HL-60 (cell line): Measurements from ENCODE around the gene AGPAT1.
A peak's percentile ranks its signal among the peaks of the same experiment; 100 is the strongest.

Experiments used
- DNase-seq, 2 experiments: peaks; one replicate each; pipeline ENCODE4 v3.0.0-alpha.2; 2010 to 2020; ENCODE audit warnings: low read depth in 1 of 2, low spot score in 1 of 2
- H3K27ac ChIP-seq: fragments of 250-450 bp; sonication (Bioruptor Pico); replicated peaks from 2 replicates; pipeline ENCODE4 v1.5.1; 2020; ENCODE audit warnings: mild to moderate bottlenecking, moderate library complexity
- H3K27me3 ChIP-seq: fragments of 250-450 bp; sonication (Bioruptor Pico); 2 replicates; pipeline ENCODE4 v1.5.1; 2021; ENCODE audit warnings: mild to moderate bottlenecking, moderate library complexity; ENCODE audit not compliant: insufficient read depth, poor library complexity, severe bottlenecking
- H3K4me3 ChIP-seq: replicated peaks from 2 replicates; pipeline ENCODE4 v1.5.1; 2011; ENCODE audit warnings: mild to moderate bottlenecking, control low read depth, low read length; ENCODE audit not compliant: insufficient read depth
- GABPA ChIP-seq: IDR thresholded peaks from 2 replicates; pipeline ENCODE4 v1.6.1; 2012; ENCODE audit warnings: low read depth
- POLR2AphosphoS5 ChIP-seq: IDR thresholded peaks from 2 replicates; pipeline ENCODE4 v1.6.1; 2012; ENCODE audit warnings: low read depth
- SPI1 ChIP-seq: IDR thresholded peaks from 2 replicates; pipeline ENCODE4 v1.6.1; 2012; ENCODE audit warnings: low read depth, mild to moderate bottlenecking, borderline replicate concordance
- TF ChIP-seq, protein P1 (sequence below): IDR thresholded peaks from one replicate; pipeline ENCODE4 v1.5.1; 2011; ENCODE audit warnings: low read length, control low read depth, inconsistent platforms; ENCODE audit not compliant: insufficient read depth
- TF ChIP-seq, protein P2 (sequence below): IDR thresholded peaks from 2 replicates; pipeline ENCODE4 v1.6.1; 2012; ENCODE audit warnings: low read depth; ENCODE audit not compliant: insufficient replicate concordance

The AGPAT1 gene

DNA sequence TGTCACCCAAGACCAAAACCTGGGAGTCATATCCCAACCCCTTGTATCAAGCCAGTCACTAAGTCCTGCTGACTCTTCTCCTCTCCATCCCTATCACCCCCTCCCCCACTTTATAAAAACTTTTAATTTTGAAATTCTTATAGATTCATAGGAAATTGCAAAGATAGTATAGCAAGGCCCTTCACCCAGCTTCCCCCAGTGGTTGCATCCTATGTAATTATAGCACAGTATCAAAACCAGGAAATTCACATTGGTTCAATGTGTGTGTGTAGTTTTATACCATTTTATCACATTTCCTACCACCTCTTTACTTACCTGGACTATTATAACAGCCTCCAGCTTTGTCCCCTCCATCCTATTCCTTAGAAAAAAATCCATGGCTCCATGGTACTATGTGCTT, 17.8 kb downstream of the AGPAT1 start:
- H3K27ac ChIP-seq, result no peak overlapping the region
- no peak overlapping the region for H3K4me3 ChIP-seq
- H3K27me3 ChIP-seq, result peaks cover 14% of the 10 kb centered on the region
- no peak for TF ChIP-seq GABPA
- TF ChIP-seq, protein P1, sequence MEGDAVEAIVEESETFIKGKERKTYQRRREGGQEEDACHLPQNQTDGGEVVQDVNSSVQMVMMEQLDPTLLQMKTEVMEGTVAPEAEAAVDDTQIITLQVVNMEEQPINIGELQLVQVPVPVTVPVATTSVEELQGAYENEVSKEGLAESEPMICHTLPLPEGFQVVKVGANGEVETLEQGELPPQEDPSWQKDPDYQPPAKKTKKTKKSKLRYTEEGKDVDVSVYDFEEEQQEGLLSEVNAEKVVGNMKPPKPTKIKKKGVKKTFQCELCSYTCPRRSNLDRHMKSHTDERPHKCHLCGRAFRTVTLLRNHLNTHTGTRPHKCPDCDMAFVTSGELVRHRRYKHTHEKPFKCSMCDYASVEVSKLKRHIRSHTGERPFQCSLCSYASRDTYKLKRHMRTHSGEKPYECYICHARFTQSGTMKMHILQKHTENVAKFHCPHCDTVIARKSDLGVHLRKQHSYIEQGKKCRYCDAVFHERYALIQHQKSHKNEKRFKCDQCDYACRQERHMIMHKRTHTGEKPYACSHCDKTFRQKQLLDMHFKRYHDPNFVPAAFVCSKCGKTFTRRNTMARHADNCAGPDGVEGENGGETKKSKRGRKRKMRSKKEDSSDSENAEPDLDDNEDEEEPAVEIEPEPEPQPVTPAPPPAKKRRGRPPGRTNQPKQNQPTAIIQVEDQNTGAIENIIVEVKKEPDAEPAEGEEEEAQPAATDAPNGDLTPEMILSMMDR, result no peak
- TF ChIP-seq, protein P2, sequence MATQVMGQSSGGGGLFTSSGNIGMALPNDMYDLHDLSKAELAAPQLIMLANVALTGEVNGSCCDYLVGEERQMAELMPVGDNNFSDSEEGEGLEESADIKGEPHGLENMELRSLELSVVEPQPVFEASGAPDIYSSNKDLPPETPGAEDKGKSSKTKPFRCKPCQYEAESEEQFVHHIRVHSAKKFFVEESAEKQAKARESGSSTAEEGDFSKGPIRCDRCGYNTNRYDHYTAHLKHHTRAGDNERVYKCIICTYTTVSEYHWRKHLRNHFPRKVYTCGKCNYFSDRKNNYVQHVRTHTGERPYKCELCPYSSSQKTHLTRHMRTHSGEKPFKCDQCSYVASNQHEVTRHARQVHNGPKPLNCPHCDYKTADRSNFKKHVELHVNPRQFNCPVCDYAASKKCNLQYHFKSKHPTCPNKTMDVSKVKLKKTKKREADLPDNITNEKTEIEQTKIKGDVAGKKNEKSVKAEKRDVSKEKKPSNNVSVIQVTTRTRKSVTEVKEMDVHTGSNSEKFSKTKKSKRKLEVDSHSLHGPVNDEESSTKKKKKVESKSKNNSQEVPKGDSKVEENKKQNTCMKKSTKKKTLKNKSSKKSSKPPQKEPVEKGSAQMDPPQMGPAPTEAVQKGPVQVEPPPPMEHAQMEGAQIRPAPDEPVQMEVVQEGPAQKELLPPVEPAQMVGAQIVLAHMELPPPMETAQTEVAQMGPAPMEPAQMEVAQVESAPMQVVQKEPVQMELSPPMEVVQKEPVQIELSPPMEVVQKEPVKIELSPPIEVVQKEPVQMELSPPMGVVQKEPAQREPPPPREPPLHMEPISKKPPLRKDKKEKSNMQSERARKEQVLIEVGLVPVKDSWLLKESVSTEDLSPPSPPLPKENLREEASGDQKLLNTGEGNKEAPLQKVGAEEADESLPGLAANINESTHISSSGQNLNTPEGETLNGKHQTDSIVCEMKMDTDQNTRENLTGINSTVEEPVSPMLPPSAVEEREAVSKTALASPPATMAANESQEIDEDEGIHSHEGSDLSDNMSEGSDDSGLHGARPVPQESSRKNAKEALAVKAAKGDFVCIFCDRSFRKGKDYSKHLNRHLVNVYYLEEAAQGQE, result no peak
- TF ChIP-seq SPI1, result no peak
- TF ChIP-seq POLR2AphosphoS5, result no peak
- DNase-seq, result no peak

DNA sequence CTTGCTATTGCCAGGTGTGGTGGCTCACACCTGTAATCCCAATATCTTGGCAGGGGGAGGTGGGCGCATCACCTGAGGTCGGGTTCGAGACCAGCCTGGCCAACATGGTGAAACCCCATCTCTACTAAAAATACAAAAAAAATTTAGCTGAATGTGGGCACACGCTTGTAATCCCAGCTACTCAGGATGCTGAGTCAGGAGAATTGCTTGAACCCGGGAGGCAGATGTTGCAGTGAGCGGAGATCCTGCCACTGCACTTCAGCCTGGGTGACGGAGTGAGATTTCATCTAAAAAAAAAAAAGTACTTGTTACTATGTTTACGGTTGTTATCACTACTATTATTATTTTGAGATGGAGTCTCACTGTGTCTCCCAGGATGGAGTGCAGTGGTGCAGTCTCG, 19.0 kb downstream of the AGPAT1 start:
- TF ChIP-seq POLR2AphosphoS5 (no peak), SPI1 (no peak), GABPA (no peak)
- TF ChIP-seq, protein P1, result no peak
- TF ChIP-seq, protein P2, result no peak
- Histone ChIP-seq H3K4me3 (no peak overlapping the region), H3K27ac (no peak overlapping the region), H3K27me3 (peaks cover 18% of the 10 kb centered on the region)
- no peak for DNase-seq

DNA sequence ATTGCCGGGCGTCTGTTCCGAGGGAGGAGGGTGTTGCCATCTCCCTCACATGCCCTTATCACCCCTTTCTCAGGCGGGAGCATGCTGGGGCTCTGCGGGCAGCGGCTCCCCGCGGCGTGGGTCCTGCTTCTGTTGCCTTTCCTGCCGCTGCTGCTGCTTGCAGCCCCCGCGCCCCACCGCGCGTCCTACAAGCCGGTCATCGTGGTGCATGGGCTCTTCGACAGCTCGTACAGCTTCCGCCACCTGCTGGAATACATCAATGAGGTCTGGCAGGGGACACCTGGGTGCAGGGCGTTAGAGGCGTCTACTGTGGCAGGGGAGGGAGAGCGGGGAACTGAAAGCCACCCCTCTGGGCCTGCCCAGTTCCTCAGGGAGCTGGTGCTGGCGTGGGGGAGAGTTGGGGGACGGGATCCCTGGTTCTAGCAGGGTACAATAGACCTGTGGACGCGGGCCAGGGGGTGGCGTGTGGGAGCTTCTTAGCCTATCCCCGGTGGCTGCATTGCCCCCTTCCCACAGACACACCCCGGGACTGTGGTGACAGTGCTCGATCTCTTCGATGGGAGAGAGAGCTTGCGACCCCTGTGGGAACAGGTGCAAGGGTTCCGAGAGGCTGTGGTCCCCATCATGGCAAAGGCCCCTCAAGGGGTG, 21.2 kb downstream of the AGPAT1 start:
- no peak overlapping the region; the same call in 1 of the 2 replicates for H3K27ac ChIP-seq
- peaks cover 27% of the 10 kb centered on the region for H3K27me3 ChIP-seq
- DNase-seq, result peak; percentile 48 to 62
- no peak for TF ChIP-seq SPI1
- TF ChIP-seq, protein P1, result peak; percentile 10
- H3K4me3 ChIP-seq, result peak overlapping the region; percentile 66
